Activated CD8-positive, alpha-beta memory T cell treated with anti-CD3 and anti-CD28 coated beads, Interleukin-2, amount 50 U/mL, for 1 hour (primary cell): ENCODE measurements around the gene CFAP54.
"Not testable (repeated sequence)": the region's sequence is repeated elsewhere in the genome, so short reads cannot be mapped to it uniquely, and the experiment has no call there.

ENCODE experiments used
- DNase-seq: peaks from one replicate; pipeline ENCODE4 v3.0.0-alpha.2; 2020; ENCODE audit errors: extremely low read depth

Gene CFAP54, protein sequence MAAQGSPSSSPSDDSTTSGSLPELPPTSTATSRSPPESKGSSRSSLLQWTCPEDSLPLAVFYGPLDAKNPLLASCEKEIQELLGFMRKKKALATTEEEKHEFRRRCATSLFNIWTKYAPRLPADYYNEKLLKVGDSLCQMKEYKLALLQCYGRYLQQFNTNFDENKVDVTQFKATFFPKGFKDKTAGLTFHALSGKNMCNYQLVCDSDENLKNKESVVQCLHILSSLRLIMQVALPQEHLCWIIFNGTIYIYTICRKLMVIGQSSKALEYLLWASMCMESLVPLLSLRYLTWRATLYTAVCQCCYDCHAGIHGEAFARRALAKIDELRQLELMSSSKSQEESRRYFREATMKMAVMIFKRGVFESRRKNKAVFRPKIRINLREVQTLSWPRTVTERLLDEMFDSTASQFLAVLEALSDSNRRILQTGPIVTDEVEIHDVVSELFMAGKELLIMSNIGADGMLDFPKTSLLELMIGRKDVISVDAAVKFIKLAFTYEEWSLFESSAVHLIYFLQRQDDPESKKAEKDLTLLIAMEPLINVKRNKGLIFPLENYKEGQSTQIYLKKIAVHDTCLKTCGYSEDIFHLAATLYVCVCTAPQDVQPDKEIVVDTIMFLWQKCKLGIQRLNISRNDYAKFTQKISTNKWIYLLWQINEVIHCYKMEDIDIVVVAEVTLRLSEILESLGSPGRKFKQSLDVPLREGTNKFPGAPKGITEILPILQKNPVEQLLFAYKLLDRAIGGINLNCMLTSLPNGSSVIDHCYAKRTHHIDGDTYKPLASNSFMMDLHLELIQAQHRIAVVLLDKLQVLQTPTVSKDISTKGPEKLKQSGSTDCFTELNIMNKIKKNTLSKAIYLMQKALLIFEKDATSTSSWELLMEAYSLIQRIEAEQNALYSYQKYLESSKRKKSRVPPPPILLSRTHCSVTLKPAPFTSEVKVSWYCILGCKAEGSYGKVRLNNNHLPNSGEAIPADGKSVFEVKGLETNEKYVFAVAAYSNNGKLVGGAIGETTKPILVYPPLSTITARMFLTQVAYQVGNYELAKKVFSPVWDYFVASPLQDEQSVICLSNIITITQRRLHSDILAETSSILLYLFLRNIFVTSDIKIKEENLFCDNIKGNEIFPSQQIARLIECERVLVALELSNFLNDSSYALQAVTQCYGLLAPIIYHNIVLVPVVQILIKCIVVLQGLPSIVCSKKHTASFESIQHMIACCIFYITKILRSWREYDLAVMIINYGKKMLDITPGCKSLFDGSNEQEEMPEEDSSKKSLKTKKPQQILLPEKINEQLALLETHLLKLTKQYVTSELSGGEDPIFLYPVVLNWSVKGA (N-terminal part only)

DNA sequence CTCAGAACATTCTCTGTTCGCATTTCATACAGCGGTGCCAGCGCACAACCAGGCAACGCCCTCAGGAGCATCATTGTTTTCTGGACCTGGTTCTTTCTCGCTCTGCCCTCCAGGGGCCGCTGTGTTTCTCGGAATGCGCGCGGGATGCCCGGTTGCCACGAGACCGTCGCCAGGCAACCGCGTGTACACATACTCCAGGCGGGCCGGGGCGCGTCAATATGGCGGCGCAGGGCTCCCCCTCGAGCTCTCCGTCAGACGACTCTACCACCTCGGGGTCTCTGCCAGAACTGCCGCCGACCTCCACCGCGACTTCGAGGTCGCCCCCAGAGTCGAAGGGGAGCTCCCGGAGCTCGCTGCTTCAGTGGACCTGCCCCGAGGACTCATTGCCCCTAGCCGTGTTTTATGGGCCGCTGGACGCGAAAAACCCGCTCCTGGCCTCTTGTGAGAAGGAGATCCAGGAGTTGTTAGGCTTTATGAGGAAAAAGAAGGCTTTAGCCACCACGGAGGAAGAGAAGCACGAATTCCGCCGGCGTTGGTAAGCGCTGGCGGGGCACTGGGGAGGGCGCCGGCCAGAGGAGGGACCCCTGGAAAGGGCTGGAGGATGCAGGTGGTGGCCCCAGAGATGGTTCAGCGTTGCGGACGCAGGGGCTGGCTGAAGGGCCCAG lies at the start of gene CFAP54:
TSS of gene CFAP54 (plus strand) at position 186 of the 665 bp plus-strand sequence. CDS start at position 219, 33 bp downstream.
- DNase-seq = peak; percentile 88

DNA sequence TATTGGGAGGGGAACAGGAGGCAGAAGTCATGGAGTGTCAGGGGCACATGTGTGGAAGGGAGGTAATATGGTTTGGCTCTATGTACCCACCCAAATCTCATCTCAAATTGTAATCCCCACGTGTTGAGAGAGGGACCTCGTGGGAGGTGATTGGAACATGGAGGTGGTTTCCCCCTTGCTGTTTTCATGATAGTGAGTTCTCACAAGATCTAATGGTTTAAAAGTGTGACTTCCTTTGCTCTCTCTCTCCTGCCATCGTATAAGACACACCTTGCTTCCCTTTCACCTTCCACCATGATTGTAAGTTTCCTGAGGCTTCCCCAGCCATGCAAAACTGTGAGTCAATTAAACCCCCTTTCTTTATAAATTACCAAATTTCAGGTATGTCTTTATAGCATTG lies 47.6 kb upstream of the CFAP54 start:
- DNase-seq = no peak

DNA sequence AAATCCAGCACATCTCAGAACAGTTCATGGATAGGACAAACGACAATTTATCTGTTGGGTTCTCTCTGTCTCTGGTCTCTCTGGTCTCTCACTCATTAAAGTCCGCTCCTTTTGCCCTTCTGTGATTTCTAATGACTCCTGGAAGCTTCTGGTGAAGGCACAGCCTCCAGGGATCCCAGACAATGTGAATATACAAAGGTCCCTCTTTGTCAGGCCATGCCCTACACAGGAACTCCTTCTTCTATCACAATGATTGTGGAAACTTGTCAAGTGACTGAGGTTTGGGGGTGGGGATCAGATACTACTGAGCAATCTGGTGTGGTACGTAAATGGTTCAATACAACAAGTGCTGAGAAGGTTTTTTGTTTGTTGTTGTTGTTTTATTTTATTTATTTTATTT lies 46.5 kb upstream of the CFAP54 start:
- no peak for DNase-seq

DNA sequence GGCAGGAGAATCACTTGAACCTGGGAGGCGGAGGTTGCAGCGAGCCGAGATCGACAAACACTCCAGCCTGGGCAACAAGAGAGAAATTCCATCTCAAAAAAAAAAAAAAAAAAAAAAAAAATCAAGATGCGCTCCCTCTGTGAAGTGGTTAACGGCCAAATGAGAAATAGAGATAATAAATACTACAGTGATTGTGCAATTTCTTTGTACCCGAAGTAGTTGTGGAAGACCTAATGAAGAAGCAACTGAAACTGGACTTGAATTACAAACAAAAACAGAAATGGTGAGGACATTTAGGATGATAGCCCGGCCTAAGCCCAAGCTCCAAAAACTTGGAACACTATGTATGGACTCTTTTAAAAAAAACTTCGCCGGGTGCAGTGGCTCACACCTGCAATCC lies 45.0 kb upstream of the CFAP54 start:
- DNase-seq = no peak

DNA sequence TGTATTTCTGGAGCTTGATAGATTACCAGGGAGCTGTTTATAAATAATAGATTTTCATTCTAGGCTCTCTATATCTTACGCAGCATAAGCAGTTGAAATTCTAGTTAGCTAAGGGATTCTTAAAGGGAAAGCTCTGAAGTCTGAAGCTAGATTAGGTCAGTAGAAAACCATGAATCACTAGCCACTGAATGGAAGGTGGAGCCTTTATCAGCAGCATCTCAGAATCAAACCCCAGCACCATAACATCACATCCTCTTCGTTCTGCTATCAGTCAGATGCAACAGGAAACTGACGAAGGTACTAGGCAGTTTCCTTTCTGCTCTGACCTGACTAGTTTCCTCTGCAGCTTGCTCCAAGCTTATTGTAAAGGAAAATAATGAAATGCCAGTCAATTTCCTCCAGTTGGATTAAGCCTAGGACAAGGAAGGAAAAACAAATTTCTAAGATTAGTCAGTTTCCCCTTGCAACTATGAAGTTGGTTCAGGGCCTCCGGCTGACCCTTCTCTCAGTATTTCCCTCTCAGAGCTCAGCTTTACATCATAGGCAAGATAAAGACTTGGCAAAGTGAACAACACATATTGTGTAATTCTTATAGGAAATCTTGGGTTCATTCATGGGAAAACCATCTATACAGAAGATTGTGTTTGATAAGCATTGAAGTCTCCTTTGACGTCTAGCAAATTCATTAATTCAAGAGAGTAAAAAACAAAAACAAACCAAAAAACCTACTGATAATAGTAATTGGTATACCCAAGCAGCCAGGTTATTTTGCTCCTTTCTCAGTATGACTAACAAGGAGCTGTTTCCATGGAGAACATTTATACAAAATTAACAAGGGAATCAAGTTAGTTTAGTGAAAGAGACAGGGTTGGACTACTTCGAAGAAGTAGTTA lies 43.4 kb upstream of the CFAP54 start:
- peak; percentile 47 for DNase-seq

DNA sequence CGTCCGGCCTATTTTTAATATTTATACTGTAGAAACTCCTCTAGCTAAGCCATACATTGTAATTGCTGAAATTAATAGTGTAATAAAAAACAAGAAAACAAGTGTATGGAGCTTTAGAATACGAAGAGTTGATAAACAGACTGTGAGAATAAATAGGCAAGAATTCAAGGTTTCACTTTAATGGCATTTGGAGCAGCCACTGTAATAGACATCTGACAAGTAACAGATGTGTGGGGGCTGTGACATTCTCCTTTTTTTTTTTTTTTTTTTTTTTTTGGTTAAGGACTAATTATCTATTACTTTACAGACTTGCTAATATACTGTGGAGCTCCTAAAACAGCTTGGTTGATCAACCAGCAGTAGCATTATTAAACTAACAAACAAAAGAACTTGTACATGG lies 42.1 kb upstream of the CFAP54 start:
- DNase-seq = no peak

DNA sequence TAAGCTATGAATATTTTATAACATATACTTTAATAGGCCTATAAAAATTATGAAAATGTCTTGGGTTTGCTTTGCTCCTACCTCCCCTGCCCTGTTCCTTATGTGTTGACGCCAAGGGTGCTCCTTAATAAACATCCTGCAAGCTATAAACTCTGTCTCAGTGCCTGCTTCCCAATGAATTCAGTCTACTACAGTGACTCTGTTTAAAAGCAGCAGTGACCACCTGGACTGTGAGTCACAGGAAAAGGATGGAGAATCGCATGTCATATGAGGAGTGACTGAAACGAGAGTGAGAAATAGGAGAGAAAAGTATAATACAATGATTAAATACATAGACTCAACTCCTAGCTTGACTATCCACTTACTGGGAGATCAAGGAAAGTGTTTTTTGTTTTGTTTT lies 41.1 kb upstream of the CFAP54 start:
- no peak for DNase-seq

DNA sequence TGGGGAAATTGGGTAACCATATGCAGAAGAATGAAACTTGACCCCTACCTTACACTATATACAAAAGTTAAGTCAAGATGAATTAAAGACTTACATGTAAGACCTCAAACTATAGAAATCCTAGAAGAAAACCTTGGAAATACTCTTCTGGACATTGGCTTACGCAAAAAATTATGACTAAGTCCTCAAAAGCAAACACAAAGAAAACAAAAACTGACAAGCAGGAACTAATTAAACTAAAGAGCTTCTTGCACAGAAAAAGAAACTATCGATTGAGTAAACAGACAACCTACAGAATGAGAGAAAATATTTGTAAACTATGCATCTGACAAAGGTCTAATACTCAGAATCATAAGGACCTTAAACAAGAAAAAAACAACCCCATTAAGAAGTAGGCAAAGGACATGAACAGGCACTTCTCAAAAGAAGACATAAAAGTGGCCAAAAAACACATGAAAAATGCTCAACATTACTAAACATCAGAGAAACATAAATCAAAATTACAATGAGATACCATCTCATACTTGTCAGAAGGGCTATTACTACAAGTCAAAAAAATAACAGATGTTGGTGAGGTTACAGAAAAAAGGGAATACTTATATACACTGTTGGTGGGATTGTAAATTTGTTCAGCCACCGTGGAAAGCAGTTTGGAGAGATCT lies 37.0 kb upstream of the CFAP54 start:
- no peak for DNase-seq

DNA sequence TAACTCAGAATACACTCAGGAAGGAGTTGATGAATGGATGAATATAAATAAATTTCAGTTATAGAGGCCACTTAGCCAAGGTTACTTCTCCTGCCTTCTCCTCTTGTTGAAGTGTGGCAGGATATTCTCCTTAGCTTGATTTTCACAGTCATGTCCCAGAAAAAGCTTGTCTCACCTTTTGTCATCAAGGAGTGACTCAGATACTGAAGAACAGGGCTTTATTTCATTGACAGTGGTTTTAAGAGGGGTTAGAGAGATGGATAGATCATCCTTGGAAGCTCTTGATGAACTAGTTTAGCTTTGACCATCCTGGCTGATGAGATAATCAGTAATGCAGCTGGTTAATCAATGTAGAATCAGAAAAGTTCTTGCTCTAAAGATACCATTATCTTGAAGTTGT lies 35.0 kb upstream of the CFAP54 start:
- DNase-seq = no peak

DNA sequence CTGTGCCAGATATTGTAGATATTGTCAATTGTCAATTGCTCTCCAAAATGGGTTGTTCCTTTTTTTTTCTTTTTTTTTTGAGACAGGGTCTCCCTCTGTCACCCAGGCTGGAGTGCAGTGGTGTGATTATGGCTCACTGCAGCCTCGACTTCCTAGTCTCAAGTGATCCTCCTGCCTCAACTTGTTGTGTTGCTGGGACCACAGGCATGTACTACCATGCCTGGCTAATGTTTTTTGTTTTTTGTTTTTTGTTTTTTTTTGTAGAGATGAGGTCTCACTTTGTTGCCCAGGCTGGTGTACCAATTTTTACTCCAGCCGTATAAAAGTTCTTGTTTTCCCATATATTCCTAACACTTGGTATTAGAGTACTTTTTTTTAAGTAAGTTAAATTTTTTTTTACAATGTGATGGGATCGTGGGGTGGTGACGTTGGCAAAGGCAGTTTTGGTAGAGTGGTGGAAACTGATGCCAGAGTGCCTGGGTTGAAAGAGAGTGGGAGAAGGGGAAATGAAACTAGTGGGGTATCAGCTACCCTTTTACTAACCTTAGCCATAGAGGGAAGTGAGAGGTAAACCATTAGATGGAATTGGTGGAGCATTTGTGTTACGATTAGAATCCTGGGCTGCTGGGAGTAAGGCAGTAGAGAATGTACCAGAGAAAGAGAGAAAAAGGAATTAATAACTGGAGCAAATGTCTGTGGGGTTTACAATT lies 33.0 kb upstream of the CFAP54 start:
- DNase-seq = no peak

DNA sequence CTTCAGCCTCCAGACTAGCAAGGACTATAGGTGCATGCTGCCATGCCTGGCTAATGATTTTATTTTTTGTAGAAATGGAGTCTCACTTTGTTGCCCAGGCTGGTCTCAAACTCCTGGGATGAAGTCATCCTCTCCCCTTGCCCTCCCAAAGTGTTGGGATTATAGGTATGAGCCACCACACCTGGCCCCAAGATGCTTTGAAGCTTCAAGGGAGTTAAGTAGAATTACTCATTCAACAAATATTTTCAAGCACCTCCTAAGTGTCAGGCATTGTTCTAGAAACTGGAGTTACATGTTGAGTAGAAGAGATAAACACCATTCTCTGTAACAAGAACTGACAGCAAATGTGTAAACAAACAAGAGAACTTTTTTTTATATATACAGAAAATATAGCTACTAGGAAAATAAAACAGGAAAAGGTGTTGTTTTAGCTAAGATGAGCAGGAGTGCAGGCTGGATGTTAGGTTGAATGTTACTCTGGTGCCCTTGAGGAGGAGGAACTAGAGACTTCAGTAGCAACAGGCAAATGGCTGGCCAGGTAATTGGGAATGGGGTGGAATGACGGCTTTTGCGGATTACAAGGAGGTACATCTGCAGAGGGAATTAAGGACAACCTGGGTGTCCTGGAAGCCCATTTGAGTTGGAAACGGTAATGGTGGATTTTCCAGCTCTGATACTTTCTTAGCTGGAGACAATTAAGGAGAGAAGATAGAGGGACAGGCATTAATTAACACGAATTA lies 32.0 kb upstream of the CFAP54 start:
- no peak for DNase-seq

DNA sequence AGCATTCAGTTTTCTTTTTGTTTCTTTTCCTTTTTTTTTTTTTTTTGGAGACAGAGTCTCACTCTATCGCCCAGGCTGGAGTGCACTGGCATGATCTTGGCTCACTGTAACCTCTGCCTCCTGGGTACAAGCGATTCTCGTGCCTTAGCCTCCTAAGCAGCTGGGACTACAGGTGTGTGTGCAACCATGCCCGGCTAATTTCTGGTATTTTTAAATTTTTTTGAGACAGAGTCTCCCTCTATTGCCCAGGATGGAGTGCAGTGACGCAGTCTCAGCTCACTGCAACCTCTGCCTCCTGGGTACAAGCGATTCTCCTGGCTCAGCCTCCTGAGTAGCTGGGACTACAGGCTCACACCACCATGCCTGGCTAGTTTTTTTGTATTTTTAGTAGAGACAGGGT lies 30.1 kb upstream of the CFAP54 start:
- DNase-seq = not testable (repeated sequence)

DNA sequence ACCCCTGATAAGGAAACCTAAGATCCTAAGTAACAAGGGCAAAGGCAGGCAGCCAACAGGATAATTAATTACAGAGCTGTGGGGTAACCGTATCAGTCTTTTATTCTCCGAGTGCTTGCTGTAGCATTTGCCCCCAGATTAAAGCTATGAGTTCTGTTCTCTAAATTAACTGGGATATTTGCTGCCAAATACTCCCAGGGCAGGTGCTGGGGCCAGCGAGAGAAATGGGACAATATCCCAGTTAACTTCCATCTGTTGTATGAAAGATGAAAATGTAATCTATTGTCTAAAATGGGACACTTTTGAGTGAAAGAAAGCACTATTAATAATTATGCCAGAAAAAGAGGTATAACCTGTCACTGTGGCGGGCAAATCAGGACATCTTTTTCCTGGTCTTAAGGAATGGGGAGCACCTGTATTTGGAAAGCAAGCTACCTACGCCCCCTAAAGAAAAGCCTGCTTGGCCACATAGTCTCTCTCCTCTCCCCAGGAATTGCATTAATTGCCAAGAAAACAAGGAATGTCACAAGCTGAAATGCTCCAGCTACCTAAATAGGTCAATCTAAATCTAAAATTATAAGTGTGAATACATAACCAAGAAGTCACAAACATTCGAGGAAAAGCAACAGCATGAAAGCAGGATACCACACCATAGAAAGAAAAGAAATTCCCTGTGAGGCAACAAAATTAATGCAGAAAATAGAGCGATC lies 26.7 kb upstream of the CFAP54 start:
- DNase-seq = no peak

DNA sequence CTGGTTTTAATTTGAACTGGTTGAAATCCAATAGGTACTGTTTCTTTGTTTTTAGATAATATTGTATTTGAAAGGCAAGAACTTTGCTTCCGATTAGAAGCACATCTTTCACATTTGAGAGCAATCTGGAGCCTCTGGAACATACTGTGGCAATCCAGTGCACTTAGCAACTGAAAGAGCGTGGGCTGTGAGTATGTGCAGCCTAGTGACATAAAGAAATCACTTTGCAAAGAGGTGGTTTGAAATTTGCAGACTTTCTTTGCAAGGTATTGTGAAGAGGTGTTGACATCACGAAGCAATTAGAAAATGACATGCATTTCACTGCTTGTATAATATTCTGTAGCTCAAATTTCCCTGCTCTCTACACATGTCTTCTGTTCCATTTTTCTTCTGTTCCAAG lies 23.5 kb upstream of the CFAP54 start:
- DNase-seq = no peak

DNA sequence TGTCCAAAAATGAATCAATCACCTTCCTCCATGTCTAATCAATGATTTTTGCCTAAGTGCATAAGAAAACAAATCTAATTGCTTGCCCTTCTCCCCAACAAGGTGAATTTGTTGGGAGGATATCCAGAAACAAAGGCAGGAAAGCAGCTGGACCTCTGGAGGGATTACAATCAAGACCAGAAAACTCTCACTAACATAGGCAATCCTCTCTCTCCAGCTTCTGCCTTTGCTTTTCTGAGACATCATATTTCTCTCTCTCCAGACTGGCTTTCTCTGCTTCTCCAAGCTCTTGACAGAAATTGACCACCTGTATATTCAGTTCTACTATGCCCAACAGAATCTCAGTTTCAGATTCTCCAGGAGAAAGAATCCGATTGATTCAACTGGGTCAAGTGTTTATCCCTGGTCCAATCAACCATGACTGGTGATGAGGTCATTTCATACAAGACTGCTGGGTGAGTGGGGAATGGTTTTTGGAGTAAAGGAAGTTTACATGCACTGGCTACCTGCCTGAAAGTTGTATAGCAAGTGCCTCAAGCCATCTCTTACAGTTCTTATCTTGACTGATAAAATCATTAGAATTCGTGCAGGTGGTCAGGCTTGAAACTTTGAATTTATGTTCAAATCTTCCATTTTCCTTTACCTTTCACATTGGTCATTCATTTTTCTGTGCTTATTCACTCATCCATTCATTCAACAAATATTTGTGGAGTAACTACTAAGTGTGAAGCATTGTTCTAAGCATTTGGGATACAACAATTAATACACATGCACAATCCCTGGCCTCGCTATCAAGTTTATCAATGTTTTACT lies 22.2 kb upstream of the CFAP54 start:
- DNase-seq = no peak

DNA sequence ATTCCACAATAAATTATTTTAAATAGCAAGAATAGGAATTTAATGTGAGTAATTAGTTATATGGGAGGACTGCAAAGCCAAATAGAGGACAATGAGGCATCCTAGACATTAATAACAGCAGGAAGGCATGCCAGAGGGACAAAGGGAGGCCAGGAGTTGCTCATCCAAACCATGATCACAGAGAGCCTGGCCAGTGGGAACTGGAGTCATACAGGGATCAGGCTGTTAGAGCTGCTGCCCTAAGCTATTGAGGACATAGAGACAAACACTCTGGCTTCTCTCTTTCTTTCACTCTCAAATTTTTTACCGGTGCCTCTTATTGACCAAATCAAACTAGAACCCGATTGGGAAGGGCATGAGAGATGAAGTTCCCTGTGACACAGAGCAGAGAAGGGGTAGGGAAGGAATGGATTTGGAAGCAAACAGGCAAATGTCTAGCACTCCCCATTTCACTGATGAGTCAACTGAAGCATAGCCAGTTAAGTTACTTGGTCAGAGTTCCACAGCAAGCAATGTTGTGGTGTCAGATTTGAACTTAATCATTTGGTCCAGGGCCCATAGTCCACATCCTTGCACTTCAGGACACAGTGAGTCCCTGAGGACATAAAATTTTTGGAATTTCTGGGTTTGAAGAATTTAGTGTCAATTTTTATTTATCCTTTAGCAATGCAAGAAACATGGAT lies 17.9 kb upstream of the CFAP54 start:
- DNase-seq = no peak
